Skeletal muscle tissue (tissue), 4 donors: Measurements from ENCODE around the gene OR4X2. TPM values are rescaled to one million over a fixed set of nuclear protein-coding genes. Genes with fewer than 3 reads are reported as not detected.

ENCODE experiments used
- H3K27ac ChIP-seq: one replicate; pipeline ENCODE4 v1.7.0; 2013; ENCODE audit warnings: mild to moderate bottlenecking, low read depth, low read length, inconsistent platforms
- H3K27me3 ChIP-seq, 3 donors: one replicate each; pipeline ENCODE4 v1.7.0; 2013; ENCODE audit warnings: low read length in 3 of 3; ENCODE audit not compliant: control insufficient read depth in 3 of 3, insufficient read depth in 3 of 3
- H3K36me3 ChIP-seq, 3 donors: one replicate each; pipeline ENCODE4 v1.7.0; 2013; ENCODE audit warnings: low read length in 3 of 3; ENCODE audit not compliant: control insufficient read depth in 3 of 3, insufficient read depth in 3 of 3
- H3K4me1 ChIP-seq, 3 donors: one replicate each; pipeline ENCODE4 v1.7.0; 2013; ENCODE audit warnings: low read length in 3 of 3, mild to moderate bottlenecking in 3 of 3; ENCODE audit not compliant: control insufficient read depth in 3 of 3, insufficient read depth in 3 of 3
- H3K4me3 ChIP-seq, 3 donors: one replicate each; pipeline ENCODE4 v1.7.0; 2013; ENCODE audit warnings: low read length in 3 of 3
- H3K9ac ChIP-seq, 3 donors: one replicate each; pipeline ENCODE4 v1.7.0; 2013; ENCODE audit warnings: low read length in 3 of 3, mild to moderate bottlenecking in 3 of 3, moderate library complexity in 2 of 3, low read depth in 1 of 3
- H3K9me3 ChIP-seq, 3 donors: one replicate each; pipeline ENCODE4 v1.7.0; 2013; ENCODE audit warnings: low read length in 3 of 3; ENCODE audit not compliant: control insufficient read depth in 3 of 3
- total RNA-seq: library from RNA; depleted of rRNA; stranded (reverse); fragments of >200 nt; gene quantifications from one replicate; pipeline ENCODE4 v1.2.3, GENCODE V29; 2014
- donor health status: Osteomylitis.

The OR4X2 gene
- total RNA-seq, 1 donor from 2014 or later = not detected

DNA sequence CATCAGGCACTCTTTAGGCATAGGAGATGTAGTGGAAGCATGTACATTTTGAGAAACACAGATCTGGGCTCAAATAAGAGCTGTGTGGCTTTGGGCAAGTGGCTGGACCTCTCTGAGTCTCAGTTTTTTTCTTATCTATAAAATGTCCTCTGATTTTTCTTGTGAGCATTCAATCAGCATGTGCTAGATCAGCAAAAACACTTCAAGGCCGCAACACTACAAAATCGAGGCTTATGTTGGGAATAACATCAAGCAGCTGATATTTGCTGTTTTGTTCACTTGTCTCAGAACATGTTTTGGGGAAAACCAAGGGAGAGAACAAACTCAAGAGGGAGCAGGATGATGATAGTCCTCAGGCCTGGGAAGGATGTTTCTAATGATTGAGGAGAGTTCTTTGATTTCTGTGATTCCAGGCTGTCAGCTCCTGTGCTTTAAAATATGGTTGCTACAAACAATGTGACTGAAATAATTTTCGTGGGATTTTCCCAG, 18.6 kb downstream of the OR4X2 start, which contains the start of gene OR4X1:
Gene OR4X1 (plus strand): TSS at position 439 of the 489 bp plus-strand sequence. CDS start 0 bp downstream, at position 439.
- Histone ChIP-seq H3K36me3 (no peaks in the 10 kb centered on the region), H3K9ac (no peak within 1 kb of the TSS), H3K9me3 (no peaks in the 10 kb centered on the region), H3K4me1 (no peaks in the 10 kb centered on the region), H3K27me3 (no peaks in the 10 kb centered on the region), H3K27ac (no peak within 1 kb of the TSS), H3K4me3 (no peak within 1 kb of the TSS)

DNA sequence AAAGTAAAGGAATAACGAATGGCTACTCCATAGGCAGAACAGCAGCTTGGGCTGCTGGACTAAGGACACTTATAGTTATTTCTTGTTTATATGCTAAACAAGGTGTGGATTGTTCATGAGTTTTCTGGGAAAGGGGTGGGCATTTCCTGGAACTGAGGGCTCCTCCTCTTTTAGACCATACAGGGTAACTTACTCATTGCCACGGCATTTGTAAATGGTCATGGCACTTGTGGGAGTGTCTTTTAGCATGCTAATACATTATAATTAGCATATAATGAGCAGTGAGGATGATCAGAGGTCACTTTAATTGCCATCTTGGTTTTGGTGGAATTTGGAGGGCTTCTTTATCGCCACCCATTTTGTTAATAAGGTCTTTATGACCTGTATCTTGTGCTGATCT, 25.7 kb downstream of the OR4X2 start:
- no peak overlapping the region for H3K27ac ChIP-seq
- H3K36me3 ChIP-seq = no peaks in the 10 kb centered on the region
- H3K27me3 ChIP-seq = no peaks in the 10 kb centered on the region
- H3K4me3 ChIP-seq = no peak overlapping the region
- H3K9me3 ChIP-seq = no peaks in the 10 kb centered on the region
- H3K9ac ChIP-seq = no peak overlapping the region
- H3K4me1 ChIP-seq = no peaks in the 10 kb centered on the region

DNA sequence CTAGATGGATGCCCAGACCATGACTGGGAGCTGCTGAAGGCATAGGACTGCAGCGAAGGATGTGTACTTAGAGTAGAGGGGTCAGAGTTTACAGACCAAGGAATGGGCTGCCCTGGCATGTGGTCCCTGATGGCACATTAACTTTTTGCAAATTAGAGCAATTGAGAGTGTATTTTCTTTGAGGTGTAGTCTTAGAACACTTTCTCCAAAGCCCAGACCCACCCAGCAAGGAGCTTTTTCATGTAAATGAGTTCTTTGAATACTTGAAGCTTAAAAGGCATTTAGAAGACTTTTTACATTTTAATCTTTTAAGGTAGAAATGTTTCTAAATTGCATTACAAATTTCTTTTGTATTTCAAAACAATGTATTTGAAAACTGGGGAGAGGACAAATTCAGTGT, 27.7 kb downstream of the OR4X2 start:
- no peaks in the 10 kb centered on the region for H3K9me3 ChIP-seq
- H3K4me1 ChIP-seq = no peaks in the 10 kb centered on the region
- no peaks in the 10 kb centered on the region for H3K27me3 ChIP-seq
- no peak overlapping the region for H3K9ac ChIP-seq
- H3K27ac ChIP-seq = no peak overlapping the region
- H3K4me3 ChIP-seq = no peak overlapping the region
- no peaks in the 10 kb centered on the region for H3K36me3 ChIP-seq

Other genes starting within 250 kb of the OR4X2 start
- not detected for gene OR4B1, start 28.3 kb upstream of the OR4X2 start, total RNA-seq
- gene OR4X1, start 18.8 kb downstream of the OR4X2 start, total RNA-seq = not detected
- gene OR4S1, start 61.1 kb downstream of the OR4X2 start, total RNA-seq = not detected
- gene OR4C3, start 79.8 kb downstream of the OR4X2 start, total RNA-seq = not detected
- not detected for gene OR4C5, start 121.4 kb downstream of the OR4X2 start, total RNA-seq
- not detected for gene OR4A47, start 243.7 kb downstream of the OR4X2 start, total RNA-seq